ENCODE data around the gene GPATCH8. TPM values are rescaled to one million over a fixed set of nuclear protein-coding genes. Genes with fewer than 3 reads are reported as not detected.

GPATCH8 gene
- polyA plus RNA-seq, 1 donor (not counting 4 experiments of a cell fraction or from before 2014, with no cell fraction given): 15.1 TPM

DNA sequence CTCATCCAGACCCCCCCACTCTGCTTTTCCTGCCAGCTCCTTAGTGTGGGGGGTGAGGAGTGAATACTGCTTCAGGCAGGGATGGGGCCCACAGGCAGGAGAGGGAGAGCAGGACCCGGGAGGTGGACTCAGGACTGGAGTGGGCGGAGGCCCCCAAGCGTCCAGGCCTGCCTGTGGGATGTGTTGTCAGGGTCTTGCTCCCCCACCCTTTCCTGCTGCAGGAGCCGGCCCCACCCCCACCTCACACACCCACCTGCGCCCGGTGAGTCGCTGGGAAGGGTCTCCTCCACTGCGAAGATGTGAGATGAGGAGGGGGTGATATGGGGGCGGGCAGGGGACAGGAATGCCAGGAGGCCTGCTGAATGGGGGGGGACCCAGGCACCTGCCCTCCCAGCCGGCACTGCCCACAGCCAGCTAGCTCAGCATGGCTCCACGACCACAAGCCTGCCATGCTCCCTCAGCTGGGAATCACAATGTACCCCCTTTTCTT lies 140.7 kb downstream of the GPATCH8 start:
- Histone ChIP-seq H2AFZ (ENCODE audit: control insufficient read depth, low read length) (no peak overlapping the region), H3K36me3 (ENCODE audit: control insufficient read depth in 2 of 2, extremely low read depth in 1 of 2, insufficient read depth in 2 of 2, low read length in 2 of 2) (no peaks in the 10 kb centered on the region), H3K27me3 (ENCODE audit: control insufficient read depth, extremely low read depth, insufficient read depth, low read length) (peaks cover 23% of the 10 kb centered on the region), H3K79me2 (ENCODE audit: control insufficient read depth, insufficient read depth, low read length) (no peaks in the 10 kb centered on the region), H3K4me3 (ENCODE audit: control insufficient read depth in 2 of 3, extremely low read depth in 1 of 3, insufficient read depth in 2 of 3, low read depth in 1 of 3, low read length in 3 of 3) (peak overlapping the region in 1 of 3 experiments; percentile 54), H3K9ac (ENCODE audit: control insufficient read depth, extremely low read depth, insufficient read depth, low read length) (no peak overlapping the region), H3K4me1 (ENCODE audit: control insufficient read depth, extremely low read depth, insufficient read depth, low read length) (no peaks in the 10 kb centered on the region), H3K9me3 (ENCODE audit: control insufficient read depth, low read depth, low read length) (no peaks in the 10 kb centered on the region), H3K27ac (ENCODE audit: control insufficient read depth, insufficient read depth, low read length) (no peak overlapping the region), H3K4me2 (ENCODE audit: control insufficient read depth, extremely low read depth, insufficient read depth, low read depth, low read length) (peak overlapping the region; percentile 86), H4K20me1 (ENCODE audit: control insufficient read depth, extremely low read depth, insufficient read depth, low read length) (no peaks in the 10 kb centered on the region), H3K9me1 (ENCODE audit: control insufficient read depth, extremely low read depth, insufficient read depth, low read length) (no peaks in the 10 kb centered on the region)
- dilution Hi-C loops (cut with MboI; ENCODE audit: extremely low pct_ligation_motif_present, low sequenced_read_pairs): no loop called here
- FAIRE-seq (no peak), DNase-seq (ENCODE audit: low read depth, low spot score) (no peak)
- no peak for TF ChIP-seq EZH2 (IDR thresholded peaks at IDR 0.05; ENCODE audit: low read length)
- TF ChIP-seq, protein P1, sequence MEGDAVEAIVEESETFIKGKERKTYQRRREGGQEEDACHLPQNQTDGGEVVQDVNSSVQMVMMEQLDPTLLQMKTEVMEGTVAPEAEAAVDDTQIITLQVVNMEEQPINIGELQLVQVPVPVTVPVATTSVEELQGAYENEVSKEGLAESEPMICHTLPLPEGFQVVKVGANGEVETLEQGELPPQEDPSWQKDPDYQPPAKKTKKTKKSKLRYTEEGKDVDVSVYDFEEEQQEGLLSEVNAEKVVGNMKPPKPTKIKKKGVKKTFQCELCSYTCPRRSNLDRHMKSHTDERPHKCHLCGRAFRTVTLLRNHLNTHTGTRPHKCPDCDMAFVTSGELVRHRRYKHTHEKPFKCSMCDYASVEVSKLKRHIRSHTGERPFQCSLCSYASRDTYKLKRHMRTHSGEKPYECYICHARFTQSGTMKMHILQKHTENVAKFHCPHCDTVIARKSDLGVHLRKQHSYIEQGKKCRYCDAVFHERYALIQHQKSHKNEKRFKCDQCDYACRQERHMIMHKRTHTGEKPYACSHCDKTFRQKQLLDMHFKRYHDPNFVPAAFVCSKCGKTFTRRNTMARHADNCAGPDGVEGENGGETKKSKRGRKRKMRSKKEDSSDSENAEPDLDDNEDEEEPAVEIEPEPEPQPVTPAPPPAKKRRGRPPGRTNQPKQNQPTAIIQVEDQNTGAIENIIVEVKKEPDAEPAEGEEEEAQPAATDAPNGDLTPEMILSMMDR (optimal IDR thresholded peaks at IDR 0.05 in 1 of 3, IDR thresholded peaks at IDR 0.05 in 1 of 3, conservative IDR thresholded peaks at IDR 0.05 in 1 of 3; ENCODE audit: extremely low read depth in 1 of 3, insufficient read depth in 2 of 3, low read length in 3 of 3): no peak

DNA sequence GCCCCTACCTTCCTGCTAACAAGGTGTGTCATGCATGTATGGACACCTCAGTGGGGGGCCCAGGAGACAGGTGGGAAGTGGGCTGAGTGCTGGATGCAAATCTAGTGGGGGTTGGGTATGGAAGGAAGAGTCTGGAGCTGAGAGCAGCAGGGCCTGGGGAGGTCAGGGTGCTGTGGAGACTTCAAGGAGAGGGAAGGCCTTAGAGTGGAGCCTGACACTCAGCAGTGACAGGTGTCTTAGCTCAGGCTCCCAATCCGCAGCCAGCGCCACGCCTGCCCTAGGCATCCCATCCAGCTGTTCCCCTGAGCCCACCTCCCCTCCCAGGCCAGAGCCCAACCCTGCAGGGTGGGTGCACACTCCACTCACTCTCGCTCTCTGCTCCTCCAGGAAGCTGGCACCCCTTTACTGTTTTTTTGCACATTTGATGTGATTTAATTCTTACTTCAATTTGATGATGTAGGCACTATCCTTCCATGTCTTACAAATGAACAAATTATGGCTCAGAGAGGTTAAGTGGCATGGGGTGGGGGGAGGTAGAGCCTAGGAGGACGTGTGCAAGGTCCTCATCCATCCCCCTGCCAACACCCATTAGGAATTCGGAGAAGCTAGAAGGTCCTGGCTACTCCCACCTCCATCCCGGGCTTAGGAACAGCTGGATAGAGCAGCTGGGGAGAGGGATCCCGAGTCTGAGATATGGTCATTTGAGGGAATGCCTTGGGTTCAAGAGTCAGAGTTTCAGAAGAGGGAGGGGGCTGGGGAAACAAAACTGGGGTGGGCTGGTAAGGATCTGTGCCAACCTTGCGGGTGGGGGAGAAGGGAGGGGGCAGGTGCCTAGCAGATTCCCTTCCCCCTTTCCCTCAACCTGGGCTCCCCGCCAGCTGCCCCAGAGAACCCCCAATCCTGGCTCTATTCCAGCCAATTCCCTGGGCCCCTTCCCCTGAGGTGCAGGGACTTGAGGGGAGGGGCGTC lies 141.6 kb downstream of the GPATCH8 start:
- DNase-seq (ENCODE audit: low read depth, low spot score) (no peak), FAIRE-seq (no peak)
- Histone ChIP-seq H3K4me3 (ENCODE audit: control insufficient read depth in 2 of 3, extremely low read depth in 1 of 3, insufficient read depth in 2 of 3, low read depth in 1 of 3, low read length in 3 of 3) (no peak overlapping the region), H3K9me1 (ENCODE audit: control insufficient read depth, extremely low read depth, insufficient read depth, low read length) (no peaks in the 10 kb centered on the region), H3K4me2 (ENCODE audit: control insufficient read depth, extremely low read depth, insufficient read depth, low read depth, low read length) (no peak overlapping the region), H3K79me2 (ENCODE audit: control insufficient read depth, insufficient read depth, low read length) (no peaks in the 10 kb centered on the region), H3K27ac (ENCODE audit: control insufficient read depth, insufficient read depth, low read length) (no peak overlapping the region), H3K9me3 (ENCODE audit: control insufficient read depth, low read depth, low read length) (no peaks in the 10 kb centered on the region), H3K36me3 (ENCODE audit: control insufficient read depth in 2 of 2, extremely low read depth in 1 of 2, insufficient read depth in 2 of 2, low read length in 2 of 2) (no peaks in the 10 kb centered on the region), H2AFZ (ENCODE audit: control insufficient read depth, low read length) (no peak overlapping the region), H3K4me1 (ENCODE audit: control insufficient read depth, extremely low read depth, insufficient read depth, low read length) (no peaks in the 10 kb centered on the region), H3K9ac (ENCODE audit: control insufficient read depth, extremely low read depth, insufficient read depth, low read length) (no peak overlapping the region), H4K20me1 (ENCODE audit: control insufficient read depth, extremely low read depth, insufficient read depth, low read length) (no peaks in the 10 kb centered on the region), H3K27me3 (ENCODE audit: control insufficient read depth, extremely low read depth, insufficient read depth, low read length) (peaks cover 15% of the 10 kb centered on the region)
- no peak for TF ChIP-seq EZH2 (IDR thresholded peaks at IDR 0.05; ENCODE audit: low read length)
- TF ChIP-seq, protein P1 (optimal IDR thresholded peaks at IDR 0.05 in 1 of 3, IDR thresholded peaks at IDR 0.05 in 1 of 3, conservative IDR thresholded peaks at IDR 0.05 in 1 of 3; ENCODE audit: extremely low read depth in 1 of 3, insufficient read depth in 2 of 3, low read length in 3 of 3): no peak
- dilution Hi-C loops (cut with MboI; ENCODE audit: extremely low pct_ligation_motif_present, low sequenced_read_pairs): no loop called here

All from keratinocyte (primary cell).